K562 (cell line): ENCODE results near the gene DYSF. TPM values are rescaled to one million over a fixed set of nuclear protein-coding genes. Genes with fewer than 3 reads are reported as not detected.

ENCODE experiments used
- ATAC-seq: fragments of 200-7000 bp; cut with Tn5 transposase; 3 replicates; pipeline ENCODE4 v1.9.1; 2020; ENCODE audit warnings: moderate library complexity
- BruUV-seq: library from RNA; stranded (reverse); fragments of 400-500 nt; replicated peaks from 2 replicates; lab custom pipeline; 2021; lab: Mats Ljungman, UMichigan
- CTCF ChIA-PET: fragments of 300-600 bp; formaldehyde crosslinking; extraction: SDS; loops from one replicate; lab custom pipeline; 2021; ENCODE audit warnings: low intra/inter-chr PET ratio; lab: Yijun Ruan, JAX
- POLR2A ChIA-PET: fragments of 300-600, 350-650 bp; sonication (Branson Sonifier 250); formaldehyde crosslinking; extraction: SDS; loops from one replicate; lab custom pipeline; 2021; ENCODE audit warnings: antibody characterized with exemption, inconsistent platforms; lab: Yijun Ruan, JAX
- DNase-seq, 4 experiments: peaks; one replicate each; pipeline versions ENCODE4 v3.0.0 to v3.0.0-alpha.2; 2011 to 2018; ENCODE audit warnings: low spot score in 3 of 4, mixed read lengths in 3 of 4; ENCODE audit errors: extremely low read depth in 1 of 4
- FAIRE-seq: peaks from 2 replicates; lab custom pipeline; 2011; peaks lifted over from hg19 to GRCh38; lab: Jason Lieb, UNC
- H2AFZ ChIP-seq: 2 replicates; pipeline ENCODE4 v1.6.0; 2011; ENCODE audit warnings: low read depth, low read length, control low read depth, inconsistent platforms
- H3K27ac ChIP-seq: fragments of 200-600 bp; 3 replicates; pipeline ENCODE4 v1.8.0; 2011; ENCODE audit warnings: low read depth, mild to moderate bottlenecking, control low read depth, inconsistent platforms, low read length, moderate library complexity, mixed read lengths; ENCODE audit errors: extremely low read depth
- H3K27me3 ChIP-seq, 2 experiments: fragments of 300-600 bp in 1 of 2; 2 replicates in 1 of 2; 3 replicates in 1 of 2; pipeline versions ENCODE4 v1.6.0 to v1.8.0; 2011; ENCODE audit warnings: inconsistent platforms in 2 of 2, low read length in 2 of 2, mild to moderate bottlenecking in 1 of 2, mixed read lengths in 1 of 2, moderate library complexity in 1 of 2; ENCODE audit not compliant: control insufficient read depth in 2 of 2, insufficient read depth in 2 of 2
- H3K36me3 ChIP-seq: fragments of 300-600 bp; 3 replicates; pipeline ENCODE4 v1.8.0; 2011; ENCODE audit warnings: mild to moderate bottlenecking, low read length, inconsistent platforms; ENCODE audit not compliant: control insufficient read depth, insufficient read depth
- H3K4me1 ChIP-seq, 2 experiments: fragments of 200-600 bp in 1 of 2; replicated peaks in 1 of 2; 2 replicates in 1 of 2; 3 replicates in 1 of 2; pipeline versions ENCODE4 v1.5.1 to v1.8.0; 2011; ENCODE audit warnings: inconsistent platforms in 2 of 2, low read length in 2 of 2, mild to moderate bottlenecking in 1 of 2, mixed read lengths in 1 of 2, moderate library complexity in 1 of 2; ENCODE audit not compliant: control insufficient read depth in 2 of 2, insufficient read depth in 2 of 2
- H3K4me2 ChIP-seq: 2 replicates; pipeline ENCODE4 v1.6.1; 2011; ENCODE audit warnings: low read length, control low read depth, inconsistent platforms, mixed read lengths; ENCODE audit not compliant: insufficient read depth
- H3K4me3 ChIP-seq: fragments of 200-600 bp; sonication (generic), shearing (Covaris generic); 2 replicates; pipeline ENCODE4 v1.5.1; 2016; ENCODE audit warnings: control low read depth, inconsistent platforms
- H3K79me2 ChIP-seq: fragments of 200-600 bp; 3 replicates; pipeline ENCODE4 v1.8.0; 2011; ENCODE audit warnings: low read length, inconsistent platforms; ENCODE audit not compliant: control insufficient read depth, insufficient read depth
- H3K9ac ChIP-seq, 2 experiments: 2 replicates each; pipeline versions ENCODE4 v1.6.0 to v1.6.1; 2011; ENCODE audit warnings: low read depth in 2 of 2, low read length in 2 of 2, control low read depth in 1 of 2, inconsistent platforms in 1 of 2, mild to moderate bottlenecking in 1 of 2, mixed read lengths in 1 of 2; ENCODE audit not compliant: insufficient read depth in 1 of 2
- H3K9me1 ChIP-seq: one replicate; pipeline ENCODE4 v1.6.0; 2011; ENCODE audit warnings: inconsistent platforms, mild to moderate bottlenecking, low read length, moderate library complexity; ENCODE audit not compliant: control insufficient read depth, insufficient read depth
- H3K9me3 ChIP-seq: replicated peaks from 2 replicates; pipeline ENCODE4 v1.5.1; 2011; ENCODE audit warnings: low read depth, low read length, inconsistent platforms; ENCODE audit not compliant: control insufficient read depth, insufficient read depth
- H4K20me1 ChIP-seq: replicated peaks from 2 replicates; pipeline ENCODE4 v1.6.1; 2011; ENCODE audit warnings: low read length, inconsistent platforms, mixed read lengths; ENCODE audit not compliant: control insufficient read depth, insufficient read depth
- CBFA2T3 ChIP-seq: fragments of 450-650 bp; IDR thresholded peaks from 2 replicates; pipeline ENCODE4 v1.6.1; 2017
- POLR2H ChIP-seq: IDR thresholded peaks from 2 replicates; pipeline ENCODE4 v1.6.1; 2016; ENCODE audit warnings: missing genetic modification characterization, low read depth, mild to moderate bottlenecking, control low read depth, missing compliant biosample characterization, moderate library complexity
- SIN3A ChIP-seq, 2 experiments: fragments of 150-350 bp in 1 of 2; IDR thresholded peaks; 2 replicates each; pipeline ENCODE4 v1.6.1; 2011 to 2016; ENCODE audit warnings: borderline replicate concordance in 2 of 2, low read depth in 2 of 2, low read length in 2 of 2, mild to moderate bottlenecking in 2 of 2, moderate library complexity in 2 of 2; ENCODE audit not compliant: control insufficient read depth in 1 of 2
- TBP ChIP-seq: optimal IDR thresholded peaks from 2 replicates; pipeline ENCODE3; 2011; ENCODE audit warnings: low read depth, low read length, improper control_type of control experiment
- ZBTB1 ChIP-seq: sonication (generic); formaldehyde crosslinking; IDR thresholded peaks from 2 replicates; pipeline ENCODE4 v1.8.1; 2023; ENCODE audit warnings: missing genetic modification reagents, low read depth, mild to moderate bottlenecking, borderline replicate concordance
- ZNF668 ChIP-seq: fragments of 250-450 bp; sonication (Bioruptor Pico); IDR thresholded peaks from 2 replicates; pipeline ENCODE4 v1.8.0; 2022; ENCODE audit warnings: mild to moderate bottlenecking, inconsistent platforms
- WGBS: fragments of 100-300 bp; shearing (Covaris generic); methylation state at CpG from one replicate; pipeline ENCODE4 v1.1.6; 2016; ENCODE audit warnings: low coverage, mixed read lengths; ENCODE audit not compliant: insufficient coverage; ENCODE audit errors: missing lambda C conversion rate; 5-methylcytosine and 5-hydroxymethylcytosine counted together
- in situ Hi-C: fragments of 300-500 bp; cut with MboI; formaldehyde crosslinking; loops from 4 replicates; pipeline ENCODE4 v1.15.0; 2018; ENCODE audit warnings: inconsistent platforms, mixed read lengths
- intact Hi-C: fragments of 100-400 bp; cut with micrococcal nuclease; formaldehyde crosslinking; loops from 2 replicates; pipeline ENCODE4 v1.14.2; 2022
- polyA plus RNA-seq, 8 experiments: library from polyadenylated mRNA; depleted of rRNA in 4 of 8; stranded (reverse) in 5 of 8; unstranded in 3 of 8; fragments of >200 nt; fragmentation: Nextera tagmentation in 2 of 8; fragmentation: Illumina TruSeq in 1 of 8; extraction: Ambion mirVana in 2 of 8; extraction: Trizol in 1 of 8; gene quantifications; 2 replicates each; pipeline versions ENCODE4 v1.2.1 to v1.2.3, GENCODE V29; 2011 to 2014; ENCODE audit warnings: inconsistent platforms in 1 of 8, missing spikeins in 1 of 8
- total RNA-seq, 7 experiments: library from RNA; depleted of rRNA in 6 of 7; stranded (reverse); fragments of >200 nt in 6 of 7; fragmentation: Illumina TruSeq in 2 of 7; extraction: Trizol in 2 of 7; gene quantifications; 2 replicates each; pipeline versions ENCODE4 v1.2.1 to v1.2.3, GENCODE V29; 2011 to 2021; ENCODE audit warnings: low replicate concordance in 1 of 7
- TF ChIP-seq, protein P1 (sequence below): fragments of 150-350 bp; IDR thresholded peaks from 2 replicates; pipeline ENCODE4 v1.6.1; 2014; ENCODE audit warnings: low read depth, mild to moderate bottlenecking, low read length, borderline replicate concordance
- TF ChIP-seq, protein P2 (sequence below): sonication (generic); formaldehyde crosslinking; IDR thresholded peaks from 2 replicates; pipeline ENCODE4 v1.8.0; 2023; ENCODE audit warnings: mild to moderate bottlenecking, missing genetic modification reagents
- TF ChIP-seq, protein P3 (sequence below), 3 experiments: IDR thresholded peaks in 2 of 3; conservative IDR thresholded peaks in 1 of 3; 2 replicates each; pipeline ENCODE4 v1.5.1; 2011 to 2012; ENCODE audit warnings: low read length in 3 of 3, mild to moderate bottlenecking in 3 of 3, control low read depth in 2 of 3, improper control_type of control experiment in 1 of 3, inconsistent platforms in 1 of 3, low read depth in 1 of 3, mixed read lengths in 1 of 3, moderate library complexity in 1 of 3; ENCODE audit not compliant: insufficient read depth in 2 of 3

DYSF gene
- total and polyA plus RNA-seq, 9 of the 15 experiments (the other 6 are each of a cell fraction or from before 2014, with no cell fraction given): 0.01 to 0.80 (median 0.29) TPM

DNA sequence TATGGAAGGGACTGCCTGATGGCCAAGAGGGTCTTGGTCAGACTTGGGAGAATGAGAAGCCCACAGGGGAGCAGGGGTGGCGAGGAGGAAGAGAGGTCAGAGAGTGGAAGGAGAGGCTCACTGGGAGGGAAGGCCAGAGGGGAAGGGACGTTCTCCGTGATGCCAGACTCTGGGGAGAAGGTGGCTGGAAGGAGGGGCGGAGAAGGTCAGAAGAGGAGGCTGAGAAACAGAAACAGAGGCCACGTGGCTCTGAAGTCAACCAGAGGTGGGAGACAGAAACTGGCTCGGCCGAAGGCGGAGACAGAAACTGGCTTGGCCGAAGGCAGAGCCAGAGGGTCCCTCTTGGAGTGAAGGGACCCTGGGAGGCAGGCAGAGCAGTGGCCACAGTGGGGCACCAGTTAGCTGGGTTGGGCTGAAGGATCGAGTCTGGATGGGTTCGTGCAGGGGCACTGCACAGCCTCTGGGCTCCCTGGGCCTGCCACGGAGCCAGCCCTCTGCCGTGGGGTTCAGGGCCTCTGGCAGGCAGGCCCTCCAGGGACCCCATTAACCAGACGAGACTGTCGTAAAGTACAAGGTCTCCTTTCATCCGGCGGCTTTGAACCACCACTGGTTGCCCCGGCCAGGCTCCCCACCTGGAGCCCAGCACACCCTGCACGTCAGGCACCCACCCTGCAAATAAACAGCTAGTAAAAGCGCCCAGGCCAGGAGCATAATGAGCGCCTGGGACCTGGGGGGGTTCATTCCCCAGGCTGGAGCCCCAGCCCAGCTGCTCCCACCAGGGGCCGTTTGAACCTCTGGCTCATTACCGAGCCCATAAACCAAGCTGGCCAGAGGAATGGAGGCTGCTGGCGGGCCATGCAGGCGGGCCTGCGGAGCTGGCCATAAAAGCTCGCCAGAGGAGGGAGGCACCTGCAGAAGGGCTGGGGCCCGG lies 218.8 kb downstream of the DYSF start:
- Histone ChIP-seq H3K27me3 (peaks cover 4 to 31% of the 10 kb centered on the region in 2 experiments; a peak in 3 of 5 replicates), H3K36me3 (no peaks in the 10 kb centered on the region), H3K4me2 (no peak overlapping the region), H2AFZ (no peak overlapping the region), H3K79me2 (no peaks in the 10 kb centered on the region), H3K4me3 (no peak overlapping the region), H3K27ac (no peak overlapping the region), H3K9ac (peak overlapping the region in 1 of 2 experiments; percentile 26; a peak in 1 of 4 replicates), H3K9me1 (peaks cover 5% of the 10 kb centered on the region), H3K9me3 (no peaks in the 10 kb centered on the region), H4K20me1 (no peaks in the 10 kb centered on the region), H3K4me1 (peaks cover 0 to 9% of the 10 kb centered on the region in 2 experiments; a peak in 1 of 5 replicates)
- BruUV-seq: no TSS peak
- FAIRE-seq: no peak
- POLR2A ChIA-PET: no interaction called here
- in situ Hi-C loops (no loop called here), intact Hi-C loops (no loop called here)
- peak; percentile 77 for ATAC-seq
- CTCF ChIA-PET: no interaction called here
- 3% methylated on average over 26 of the region's 28 CpGs for WGBS
- peak in 1 of 4 experiments; percentile 6 for DNase-seq
- TF ChIP-seq POLR2H (no peak), CBFA2T3 (no peak), ZNF668 (CRISPR knock-in tag) (no peak), TBP (no peak), SIN3A (IDR thresholded peaks at IDR 0.05; ENCODE audit: borderline replicate concordance in 2 of 2, control insufficient read depth in 1 of 2, low read depth in 2 of 2, low read length in 2 of 2) (no peak), ZBTB1 (CRISPR knock-in tag) (no peak)
- TF ChIP-seq, protein P1, sequence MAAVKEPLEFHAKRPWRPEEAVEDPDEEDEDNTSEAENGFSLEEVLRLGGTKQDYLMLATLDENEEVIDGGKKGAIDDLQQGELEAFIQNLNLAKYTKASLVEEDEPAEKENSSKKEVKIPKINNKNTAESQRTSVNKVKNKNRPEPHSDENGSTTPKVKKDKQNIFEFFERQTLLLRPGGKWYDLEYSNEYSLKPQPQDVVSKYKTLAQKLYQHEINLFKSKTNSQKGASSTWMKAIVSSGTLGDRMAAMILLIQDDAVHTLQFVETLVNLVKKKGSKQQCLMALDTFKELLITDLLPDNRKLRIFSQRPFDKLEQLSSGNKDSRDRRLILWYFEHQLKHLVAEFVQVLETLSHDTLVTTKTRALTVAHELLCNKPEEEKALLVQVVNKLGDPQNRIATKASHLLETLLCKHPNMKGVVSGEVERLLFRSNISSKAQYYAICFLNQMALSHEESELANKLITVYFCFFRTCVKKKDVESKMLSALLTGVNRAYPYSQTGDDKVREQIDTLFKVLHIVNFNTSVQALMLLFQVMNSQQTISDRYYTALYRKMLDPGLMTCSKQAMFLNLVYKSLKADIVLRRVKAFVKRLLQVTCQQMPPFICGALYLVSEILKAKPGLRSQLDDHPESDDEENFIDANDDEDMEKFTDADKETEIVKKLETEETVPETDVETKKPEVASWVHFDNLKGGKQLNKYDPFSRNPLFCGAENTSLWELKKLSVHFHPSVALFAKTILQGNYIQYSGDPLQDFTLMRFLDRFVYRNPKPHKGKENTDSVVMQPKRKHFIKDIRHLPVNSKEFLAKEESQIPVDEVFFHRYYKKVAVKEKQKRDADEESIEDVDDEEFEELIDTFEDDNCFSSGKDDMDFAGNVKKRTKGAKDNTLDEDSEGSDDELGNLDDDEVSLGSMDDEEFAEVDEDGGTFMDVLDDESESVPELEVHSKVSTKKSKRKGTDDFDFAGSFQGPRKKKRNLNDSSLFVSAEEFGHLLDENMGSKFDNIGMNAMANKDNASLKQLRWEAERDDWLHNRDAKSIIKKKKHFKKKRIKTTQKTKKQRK: no peak
- TF ChIP-seq, protein P2, sequence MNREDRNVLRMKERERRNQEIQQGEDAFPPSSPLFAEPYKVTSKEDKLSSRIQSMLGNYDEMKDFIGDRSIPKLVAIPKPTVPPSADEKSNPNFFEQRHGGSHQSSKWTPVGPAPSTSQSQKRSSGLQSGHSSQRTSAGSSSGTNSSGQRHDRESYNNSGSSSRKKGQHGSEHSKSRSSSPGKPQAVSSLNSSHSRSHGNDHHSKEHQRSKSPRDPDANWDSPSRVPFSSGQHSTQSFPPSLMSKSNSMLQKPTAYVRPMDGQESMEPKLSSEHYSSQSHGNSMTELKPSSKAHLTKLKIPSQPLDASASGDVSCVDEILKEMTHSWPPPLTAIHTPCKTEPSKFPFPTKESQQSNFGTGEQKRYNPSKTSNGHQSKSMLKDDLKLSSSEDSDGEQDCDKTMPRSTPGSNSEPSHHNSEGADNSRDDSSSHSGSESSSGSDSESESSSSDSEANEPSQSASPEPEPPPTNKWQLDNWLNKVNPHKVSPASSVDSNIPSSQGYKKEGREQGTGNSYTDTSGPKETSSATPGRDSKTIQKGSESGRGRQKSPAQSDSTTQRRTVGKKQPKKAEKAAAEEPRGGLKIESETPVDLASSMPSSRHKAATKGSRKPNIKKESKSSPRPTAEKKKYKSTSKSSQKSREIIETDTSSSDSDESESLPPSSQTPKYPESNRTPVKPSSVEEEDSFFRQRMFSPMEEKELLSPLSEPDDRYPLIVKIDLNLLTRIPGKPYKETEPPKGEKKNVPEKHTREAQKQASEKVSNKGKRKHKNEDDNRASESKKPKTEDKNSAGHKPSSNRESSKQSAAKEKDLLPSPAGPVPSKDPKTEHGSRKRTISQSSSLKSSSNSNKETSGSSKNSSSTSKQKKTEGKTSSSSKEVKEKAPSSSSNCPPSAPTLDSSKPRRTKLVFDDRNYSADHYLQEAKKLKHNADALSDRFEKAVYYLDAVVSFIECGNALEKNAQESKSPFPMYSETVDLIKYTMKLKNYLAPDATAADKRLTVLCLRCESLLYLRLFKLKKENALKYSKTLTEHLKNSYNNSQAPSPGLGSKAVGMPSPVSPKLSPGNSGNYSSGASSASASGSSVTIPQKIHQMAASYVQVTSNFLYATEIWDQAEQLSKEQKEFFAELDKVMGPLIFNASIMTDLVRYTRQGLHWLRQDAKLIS (CRISPR knock-in tag): no peak
- TF ChIP-seq, protein P3, sequence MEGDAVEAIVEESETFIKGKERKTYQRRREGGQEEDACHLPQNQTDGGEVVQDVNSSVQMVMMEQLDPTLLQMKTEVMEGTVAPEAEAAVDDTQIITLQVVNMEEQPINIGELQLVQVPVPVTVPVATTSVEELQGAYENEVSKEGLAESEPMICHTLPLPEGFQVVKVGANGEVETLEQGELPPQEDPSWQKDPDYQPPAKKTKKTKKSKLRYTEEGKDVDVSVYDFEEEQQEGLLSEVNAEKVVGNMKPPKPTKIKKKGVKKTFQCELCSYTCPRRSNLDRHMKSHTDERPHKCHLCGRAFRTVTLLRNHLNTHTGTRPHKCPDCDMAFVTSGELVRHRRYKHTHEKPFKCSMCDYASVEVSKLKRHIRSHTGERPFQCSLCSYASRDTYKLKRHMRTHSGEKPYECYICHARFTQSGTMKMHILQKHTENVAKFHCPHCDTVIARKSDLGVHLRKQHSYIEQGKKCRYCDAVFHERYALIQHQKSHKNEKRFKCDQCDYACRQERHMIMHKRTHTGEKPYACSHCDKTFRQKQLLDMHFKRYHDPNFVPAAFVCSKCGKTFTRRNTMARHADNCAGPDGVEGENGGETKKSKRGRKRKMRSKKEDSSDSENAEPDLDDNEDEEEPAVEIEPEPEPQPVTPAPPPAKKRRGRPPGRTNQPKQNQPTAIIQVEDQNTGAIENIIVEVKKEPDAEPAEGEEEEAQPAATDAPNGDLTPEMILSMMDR (IDR thresholded peaks at IDR 0.05 in 2 of 3, conservative IDR thresholded peaks at IDR 0.05 in 1 of 3; ENCODE audit: insufficient read depth in 2 of 3, low read depth in 1 of 3, low read length in 3 of 3): peak; percentile 26 to 41 (median 35); a peak in 3 of 6 replicates
